ENCODE measurements around the gene FTCD. TPM values are rescaled to one million over a fixed set of nuclear protein-coding genes. Genes with fewer than 3 reads are reported as not detected.

Gene FTCD
- total RNA-seq, 1 experiment from 2014 or later: 6.7 TPM

- no peaks in the 10 kb centered on the region for H3K9me3 ChIP-seq (ENCODE audit: control insufficient read depth, low read depth, low read length)
- no peak overlapping the region for H2BK120ac ChIP-seq (ENCODE audit: low read depth, low read length, poor library complexity, severe bottlenecking)
- no peak overlapping the region for H4K91ac ChIP-seq (ENCODE audit: insufficient read length, low read depth, low read length)
- H2BK20ac ChIP-seq (ENCODE audit: low read depth, low read length, poor library complexity, severe bottlenecking): no peak overlapping the region
- no peak overlapping the region for H2BK12ac ChIP-seq (ENCODE audit: insufficient read length, low read depth, low read length)
- H3K4me2 ChIP-seq (ENCODE audit: insufficient read depth, insufficient read length, low read length): no peak overlapping the region
- no peak overlapping the region for H3K9ac ChIP-seq (ENCODE audit: extremely low read depth, insufficient read length, low read length)
- Mint-ChIP-seq H3K4me1 (no peaks in the 10 kb centered on the region), H3K27ac (0 out of 7 replicates have a peak overlapping the region, but pooled peaks of 1 of the 3 experiments have one; percentile 23), H3K27me3 (ENCODE audit: low read depth) (no peaks in the 10 kb centered on the region), H3K4me3 (no peak overlapping the region), H3K36me3 (ENCODE audit: insufficient read depth in 1 of 3, low read depth in 3 of 3) (peaks cover 14 to 49% (median 15%) of the 10 kb centered on the region in 3 experiments), H3K9me3 (peaks cover 0 to 6% of the 10 kb centered on the region in 2 experiments; a peak in 1 of 5 replicates)
- H3K4ac ChIP-seq (ENCODE audit: low read depth, low read length): no peak overlapping the region
- no peaks in the 10 kb centered on the region for H3K79me1 ChIP-seq (ENCODE audit: insufficient read depth, low read depth, low read length, poor library complexity, severe bottlenecking)
- H3K27me3 ChIP-seq (ENCODE audit: insufficient read depth, low read length): no peaks in the 10 kb centered on the region
- no peak for DNase-seq
- no peaks in the 10 kb centered on the region for H3K4me1 ChIP-seq (ENCODE audit: insufficient read depth, low read length)
- no peak overlapping the region for H3K27ac ChIP-seq (ENCODE audit: insufficient read length, low read depth, low read length)
- no peaks in the 10 kb centered on the region for H3K23me2 ChIP-seq (ENCODE audit: insufficient read length, low read depth, low read length, poor library complexity, severe bottlenecking)
- no peaks in the 10 kb centered on the region for H3K79me2 ChIP-seq (ENCODE audit: insufficient read depth, low read length)
- H2AK5ac ChIP-seq (ENCODE audit: insufficient read length, low read length): no peak overlapping the region
- no peak overlapping the region for H3K14ac ChIP-seq (ENCODE audit: insufficient read depth, low read length)
- no peaks in the 10 kb centered on the region for H4K20me1 ChIP-seq (ENCODE audit: control insufficient read depth, insufficient read depth, insufficient read length)
- H2BK5ac ChIP-seq (ENCODE audit: insufficient read length, low read length): no peak overlapping the region
- H2AFZ ChIP-seq (ENCODE audit: low read length): no peak overlapping the region
- no peak overlapping the region for H3K56ac ChIP-seq (ENCODE audit: insufficient read length, low read depth, low read length)
- no peak overlapping the region for H4K5ac ChIP-seq (ENCODE audit: insufficient read length, low read depth, low read length)
- no peak overlapping the region for H3K18ac ChIP-seq (ENCODE audit: insufficient read length, low read depth, low read length)
- WGBS (ENCODE audit: extremely low coverage, insufficient read length, low lambda C conversion rate): no CpG with 5 or more reads among the region's 14 CpGs
- H4K8ac ChIP-seq (replicated peaks; ENCODE audit: insufficient read length, low read depth, low read length): no peak overlapping the region
- TF ChIP-seq CTCF (conservative IDR thresholded peaks at IDR 0.05): no peak
- no peak overlapping the region for H2BK15ac ChIP-seq (ENCODE audit: low read depth, low read length)
- H3T11ph ChIP-seq (ENCODE audit: low read length): no peak overlapping the region
- H3K23ac ChIP-seq (ENCODE audit: insufficient read length, low read depth, low read length): no peak overlapping the region
Measured at GRCh38 chr21:46119637-46120271, 35.6 kb downstream of the FTCD start.
